GM18861 (cell line): ENCODE results near the gene HDAC4.

ENCODE experiments used
- ATAC-seq: cut with Tn5 transposase; IDR thresholded peaks from one replicate; pipeline ENCODE4 v1.9.1; 2021; ENCODE audit not compliant: unreplicated experiment

The HDAC4 gene

GRCh38 chr2:239025096-239025801 is 375.6 kb downstream of the HDAC4 start:
- no peak for ATAC-seq

GRCh38 chr2:239024226-239024625 is 376.6 kb downstream of the HDAC4 start:
- no peak for ATAC-seq

- no peak for ATAC-seq
These were observed 378.2 kb downstream of the HDAC4 start for GRCh38 chr2:239022437-239023260.

- no peak for ATAC-seq
These were observed 379.0 kb downstream of the HDAC4 start for GRCh38 chr2:239021651-239022436.

- no peak for ATAC-seq
These were observed 379.6 kb downstream of the HDAC4 start for GRCh38 chr2:239021224-239021623.

GRCh38 chr2:239020541-239021041 is 380.2 kb downstream of the HDAC4 start:
- no peak for ATAC-seq

GRCh38 chr2:239019183-239019581 is 381.6 kb downstream of the HDAC4 start:
- ATAC-seq = no peak

GRCh38 chr2:239018271-239019182 is 382.3 kb downstream of the HDAC4 start:
- no peak for ATAC-seq

GRCh38 chr2:239017491-239018098 is 383.2 kb downstream of the HDAC4 start:
- no peak for ATAC-seq

GRCh38 chr2:239015901-239016675 is 384.7 kb downstream of the HDAC4 start:
- no peak for ATAC-seq

GRCh38 chr2:239015218-239015900 is 385.5 kb downstream of the HDAC4 start:
- ATAC-seq = no peak

GRCh38 chr2:239014458-239015217 is 386.2 kb downstream of the HDAC4 start:
- ATAC-seq = no peak

GRCh38 chr2:239013678-239013976 is 387.2 kb downstream of the HDAC4 start:
- no peak for ATAC-seq

GRCh38 chr2:239012936-239013677 is 387.7 kb downstream of the HDAC4 start:
- no peak for ATAC-seq

- no peak for ATAC-seq
These were observed 388.6 kb downstream of the HDAC4 start for GRCh38 chr2:239012228-239012627.

GRCh38 chr2:239009589-239009961 is 391.2 kb downstream of the HDAC4 start:
- no peak for ATAC-seq
